Measurements from ENCODE around the gene ANKS1B.

- TF ChIP-seq POLR2A (IDR thresholded peaks at IDR 0.05), result no peak
- no peak for TF ChIP-seq CTCF (IDR thresholded peaks at IDR 0.05)
Observed at GRCh38 chr12:99097171-99097570, 887.6 kb downstream of the ANKS1B start.
